WI38 (cell line): Measurements from ENCODE around the gene MBD3L2.
A peak's percentile ranks its signal among the peaks of the same experiment; 100 is the strongest.

Experiments
- H3K4me3 ChIP-seq: 2 replicates; pipeline ENCODE4 v1.5.1; 2011; ENCODE audit warnings: low read depth, mild to moderate bottlenecking, control low read depth, low read length
- CTCF ChIP-seq: IDR thresholded peaks from 2 replicates; pipeline ENCODE4 v1.5.1; 2012; ENCODE audit warnings: low read depth, mild to moderate bottlenecking, control low read depth, low read length

Gene MBD3L2

GRCh38 chr19:7098701-7099596, 49.8 kb downstream of the MBD3L2 start:
- H3K4me3 ChIP-seq, result peak overlapping the region; percentile 75
- TF ChIP-seq CTCF, result no peak

GRCh38 chr19:7099597-7099921, 50.4 kb downstream of the MBD3L2 start:
- peak overlapping the region; percentile 75 for H3K4me3 ChIP-seq
- TF ChIP-seq CTCF, result no peak
